GM12864 (cell line): ENCODE results near the gene USP44.

ENCODE experiments used
- DNase-seq: peaks from one replicate; pipeline ENCODE4 v3.0.0-alpha.2; 2011; ENCODE audit warnings: low read depth
- H3K4me3 ChIP-seq: 2 replicates; pipeline ENCODE4 v1.5.1; 2011; ENCODE audit warnings: mild to moderate bottlenecking, low read depth, low read length, control low read depth
- CTCF ChIP-seq: IDR thresholded peaks from 2 replicates; pipeline ENCODE4 v1.5.1; 2011; ENCODE audit warnings: low read depth, mild to moderate bottlenecking, moderate library complexity, low read length, control low read depth, inconsistent platforms; ENCODE audit errors: missing control alignments

The USP44 gene

DNA sequence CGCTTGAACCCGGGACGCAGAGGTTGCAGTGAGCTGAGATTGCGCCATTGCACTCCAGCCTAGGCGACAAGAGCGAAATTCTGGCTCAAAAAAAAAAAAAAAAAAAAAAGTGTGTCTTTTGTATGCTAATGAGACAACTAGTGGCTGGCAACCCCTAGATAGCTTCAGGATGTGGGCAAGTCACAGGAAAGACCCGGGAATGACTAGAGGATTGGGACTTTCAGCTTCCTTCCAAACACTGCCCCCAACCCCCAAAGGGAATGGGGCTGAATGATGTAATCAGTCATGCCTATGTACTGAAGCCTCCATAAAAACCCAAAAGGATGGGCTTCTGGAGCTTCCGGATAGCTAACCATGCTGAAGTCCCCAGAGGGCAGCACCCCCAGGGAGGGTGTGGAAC, 28.6 kb downstream of the USP44 start:
- no peak overlapping the region for H3K4me3 ChIP-seq
- DNase-seq, result no peak
- TF ChIP-seq CTCF, result no peak

GRCh38 chr12:95520816-95521215, 30.5 kb downstream of the USP44 start:
- H3K4me3 ChIP-seq, result no peak overlapping the region
- no peak for DNase-seq
- TF ChIP-seq CTCF, result no peak

- DNase-seq, result no peak
- no peak for TF ChIP-seq CTCF
- no peak overlapping the region for H3K4me3 ChIP-seq
Measured at GRCh38 chr12:95518944-95519343, 32.3 kb downstream of the USP44 start.

DNA sequence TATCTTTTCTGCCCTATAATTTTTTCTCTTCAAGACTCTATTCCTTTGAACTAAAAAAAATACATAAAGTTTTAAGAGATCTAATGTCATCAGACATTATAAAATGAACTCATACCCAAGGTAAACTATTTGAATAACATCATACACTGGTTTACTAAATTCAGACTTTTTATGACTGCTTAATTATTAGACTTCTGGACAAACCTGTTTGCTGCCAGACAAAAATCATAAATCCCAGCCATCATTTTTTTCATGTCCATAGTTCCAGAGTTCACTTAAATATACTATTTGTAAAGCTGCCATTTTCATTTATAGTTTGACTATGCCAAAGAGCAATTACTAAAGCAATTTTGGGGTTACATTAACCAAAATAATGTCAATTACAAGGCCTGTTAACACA, 34.0 kb downstream of the USP44 start:
- no peak for DNase-seq
- TF ChIP-seq CTCF, result no peak
- H3K4me3 ChIP-seq, result no peak overlapping the region

DNA sequence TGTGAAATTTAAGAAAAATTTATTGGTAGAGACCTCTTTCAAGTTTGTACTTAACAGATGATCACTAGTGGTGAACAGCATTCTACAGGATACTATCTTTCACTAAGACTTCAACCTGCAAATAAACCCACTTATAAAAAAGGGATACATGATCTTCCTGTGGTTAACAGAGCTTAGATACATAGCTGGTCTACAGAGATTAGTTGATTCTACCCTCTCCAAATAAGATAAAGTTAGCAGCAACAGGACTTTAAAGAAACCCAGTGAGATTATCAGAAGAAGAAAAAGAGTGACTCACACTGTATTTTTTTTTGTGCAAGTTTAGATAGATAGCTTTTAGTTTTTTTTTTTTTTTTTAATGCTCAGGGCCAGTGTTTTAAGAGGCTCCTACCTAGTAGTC, 34.5 kb downstream of the USP44 start:
- H3K4me3 ChIP-seq, result no peak overlapping the region
- no peak for TF ChIP-seq CTCF
- DNase-seq, result no peak

DNA sequence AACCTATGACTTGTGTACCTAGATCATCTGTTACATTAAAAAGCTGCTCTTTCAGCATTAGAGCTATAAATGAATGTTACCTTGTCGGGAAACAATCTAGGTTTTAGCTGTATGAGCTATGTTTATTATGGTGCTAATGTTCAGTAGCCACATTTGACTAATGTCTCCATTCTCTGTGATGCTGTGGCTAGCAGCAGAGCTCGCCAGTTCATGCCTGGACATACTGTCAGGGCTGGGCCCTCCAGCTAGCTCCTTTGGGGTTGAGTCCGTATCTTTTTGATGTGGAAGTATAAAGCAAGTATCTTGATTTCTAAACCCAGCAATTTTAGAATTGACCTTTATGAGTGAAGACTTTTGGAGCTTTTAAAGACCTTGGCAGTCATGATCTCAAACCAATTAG, 36.1 kb downstream of the USP44 start:
- TF ChIP-seq CTCF, result no peak
- no peak overlapping the region for H3K4me3 ChIP-seq
- DNase-seq, result no peak

DNA sequence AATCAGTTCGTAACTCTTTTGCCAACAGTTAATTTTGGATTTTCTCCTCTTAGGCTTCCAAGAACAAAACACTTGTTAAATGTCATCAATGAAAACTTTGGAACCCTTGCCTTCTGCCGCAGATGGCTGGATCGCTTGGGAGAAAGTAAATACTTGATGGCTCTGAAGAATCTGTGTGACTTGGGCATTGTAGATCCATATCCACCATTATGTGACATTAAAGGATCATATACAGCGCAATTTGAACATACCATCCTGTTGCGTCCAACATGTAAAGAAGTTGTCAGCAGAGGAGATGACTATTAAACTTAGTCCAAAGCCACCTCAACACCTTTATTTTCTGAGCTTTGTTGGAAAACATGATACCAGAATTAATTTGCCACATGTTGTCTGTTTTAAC, 37.7 kb downstream of the USP44 start:
- no peak for DNase-seq
- H3K4me3 ChIP-seq, result no peak overlapping the region
- no peak for TF ChIP-seq CTCF
